Retinal pigment epithelial cell (primary cell): Measurements from ENCODE around the gene MAGI2.

Experiments used
- DNase-seq: peaks from one replicate; pipeline ENCODE4 v3.0.0-alpha.2; 2010; ENCODE audit warnings: low read depth
- H3K4me3 ChIP-seq: 2 replicates; pipeline ENCODE4 v1.5.1; 2011; ENCODE audit warnings: mild to moderate bottlenecking, low read length, control low read depth, moderate library complexity
- TF ChIP-seq, protein P1 (sequence below): conservative IDR thresholded peaks from 2 replicates; pipeline ENCODE4 v1.5.1; 2011; ENCODE audit warnings: low read depth, low read length, control low read depth, inconsistent platforms

Gene MAGI2

GRCh38 chr7:78194611-78195010 lies 1258.9 kb downstream of the MAGI2 start:
- no peak for DNase-seq
- TF ChIP-seq, protein P1, sequence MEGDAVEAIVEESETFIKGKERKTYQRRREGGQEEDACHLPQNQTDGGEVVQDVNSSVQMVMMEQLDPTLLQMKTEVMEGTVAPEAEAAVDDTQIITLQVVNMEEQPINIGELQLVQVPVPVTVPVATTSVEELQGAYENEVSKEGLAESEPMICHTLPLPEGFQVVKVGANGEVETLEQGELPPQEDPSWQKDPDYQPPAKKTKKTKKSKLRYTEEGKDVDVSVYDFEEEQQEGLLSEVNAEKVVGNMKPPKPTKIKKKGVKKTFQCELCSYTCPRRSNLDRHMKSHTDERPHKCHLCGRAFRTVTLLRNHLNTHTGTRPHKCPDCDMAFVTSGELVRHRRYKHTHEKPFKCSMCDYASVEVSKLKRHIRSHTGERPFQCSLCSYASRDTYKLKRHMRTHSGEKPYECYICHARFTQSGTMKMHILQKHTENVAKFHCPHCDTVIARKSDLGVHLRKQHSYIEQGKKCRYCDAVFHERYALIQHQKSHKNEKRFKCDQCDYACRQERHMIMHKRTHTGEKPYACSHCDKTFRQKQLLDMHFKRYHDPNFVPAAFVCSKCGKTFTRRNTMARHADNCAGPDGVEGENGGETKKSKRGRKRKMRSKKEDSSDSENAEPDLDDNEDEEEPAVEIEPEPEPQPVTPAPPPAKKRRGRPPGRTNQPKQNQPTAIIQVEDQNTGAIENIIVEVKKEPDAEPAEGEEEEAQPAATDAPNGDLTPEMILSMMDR = no peak
- H3K4me3 ChIP-seq = no peak overlapping the region

- DNase-seq = no peak
- H3K4me3 ChIP-seq = no peak overlapping the region
- TF ChIP-seq, protein P1 = no peak
Observed at GRCh38 chr7:78191475-78192079, 1261.9 kb downstream of the MAGI2 start.

GRCh38 chr7:78189762-78190161 lies 1263.7 kb downstream of the MAGI2 start:
- DNase-seq = no peak
- TF ChIP-seq, protein P1 = no peak
- no peak overlapping the region for H3K4me3 ChIP-seq

- TF ChIP-seq, protein P1 = no peak
- DNase-seq = no peak
- no peak overlapping the region for H3K4me3 ChIP-seq
Observed at GRCh38 chr7:78185149-78185745, 1268.2 kb downstream of the MAGI2 start.

DNA sequence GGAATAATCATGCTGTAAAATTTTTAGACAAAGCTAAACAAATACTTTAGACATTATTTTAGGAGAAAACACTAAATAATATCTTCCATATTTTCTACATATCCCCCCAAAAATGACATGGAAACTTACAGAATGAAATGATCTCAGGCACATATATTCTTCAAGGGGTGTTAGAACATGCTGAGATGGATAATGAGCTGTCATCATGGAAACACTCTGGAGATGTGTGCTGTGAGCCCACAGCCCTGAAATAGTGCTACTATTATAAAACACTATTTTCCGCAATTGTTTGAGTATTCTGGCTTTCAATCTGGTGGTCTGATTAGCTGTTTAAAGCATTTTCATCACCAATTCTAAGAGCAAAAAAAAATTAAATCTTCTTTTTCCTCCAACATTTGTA lies 1269.2 kb downstream of the MAGI2 start:
- DNase-seq = no peak
- no peak overlapping the region for H3K4me3 ChIP-seq
- TF ChIP-seq, protein P1 = no peak

- DNase-seq = no peak
- no peak overlapping the region for H3K4me3 ChIP-seq
- TF ChIP-seq, protein P1 = no peak
Observed at GRCh38 chr7:78179827-78180477, 1273.5 kb downstream of the MAGI2 start.

- H3K4me3 ChIP-seq = no peak overlapping the region
- TF ChIP-seq, protein P1 = no peak
- DNase-seq = no peak
Observed at GRCh38 chr7:78179211-78179610, 1274.3 kb downstream of the MAGI2 start.
